ENCODE measurements around the gene ROBO3. TPM values are rescaled to one million over a fixed set of nuclear protein-coding genes. Genes with fewer than 3 reads are reported as not detected.

Gene ROBO3
- total RNA-seq, 1 experiment from 2014 or later, result 21.3 TPM

GRCh38 chr11:124825876-124826275 is 39.4 kb upstream of the ROBO3 start:
- POLR2A ChIA-PET, result no interaction called here
- Mint-ChIP-seq H3K27ac (no peak overlapping the region), H3K4me1 (no peaks in the 10 kb centered on the region), H3K9me3 (no peaks in the 10 kb centered on the region), H3K36me3 (no peaks in the 10 kb centered on the region), H3K27me3 (ENCODE audit: low read depth) (peaks cover 8% of the 10 kb centered on the region; the same call in 1 of the 2 replicates), H3K4me3 (no peak overlapping the region)
- CTCF ChIA-PET, result no interaction called here
- ATAC-seq, result no peak
- TF ChIP-seq FOXJ3 (CRISPR knock-in tag; IDR thresholded peaks at IDR 0.05; ENCODE audit: borderline replicate concordance) (no peak), SMAD3 (CRISPR knock-in tag; IDR thresholded peaks at IDR 0.05; ENCODE audit: borderline replicate concordance) (no peak), ETV6 (CRISPR knock-in tag; IDR thresholded peaks at IDR 0.05) (no peak), JUN (CRISPR knock-in tag; IDR thresholded peaks at IDR 0.05) (no peak), ZNF396 (CRISPR knock-in tag; IDR thresholded peaks at IDR 0.05; ENCODE audit: borderline replicate concordance) (no peak)
- TF ChIP-seq, protein P1, sequence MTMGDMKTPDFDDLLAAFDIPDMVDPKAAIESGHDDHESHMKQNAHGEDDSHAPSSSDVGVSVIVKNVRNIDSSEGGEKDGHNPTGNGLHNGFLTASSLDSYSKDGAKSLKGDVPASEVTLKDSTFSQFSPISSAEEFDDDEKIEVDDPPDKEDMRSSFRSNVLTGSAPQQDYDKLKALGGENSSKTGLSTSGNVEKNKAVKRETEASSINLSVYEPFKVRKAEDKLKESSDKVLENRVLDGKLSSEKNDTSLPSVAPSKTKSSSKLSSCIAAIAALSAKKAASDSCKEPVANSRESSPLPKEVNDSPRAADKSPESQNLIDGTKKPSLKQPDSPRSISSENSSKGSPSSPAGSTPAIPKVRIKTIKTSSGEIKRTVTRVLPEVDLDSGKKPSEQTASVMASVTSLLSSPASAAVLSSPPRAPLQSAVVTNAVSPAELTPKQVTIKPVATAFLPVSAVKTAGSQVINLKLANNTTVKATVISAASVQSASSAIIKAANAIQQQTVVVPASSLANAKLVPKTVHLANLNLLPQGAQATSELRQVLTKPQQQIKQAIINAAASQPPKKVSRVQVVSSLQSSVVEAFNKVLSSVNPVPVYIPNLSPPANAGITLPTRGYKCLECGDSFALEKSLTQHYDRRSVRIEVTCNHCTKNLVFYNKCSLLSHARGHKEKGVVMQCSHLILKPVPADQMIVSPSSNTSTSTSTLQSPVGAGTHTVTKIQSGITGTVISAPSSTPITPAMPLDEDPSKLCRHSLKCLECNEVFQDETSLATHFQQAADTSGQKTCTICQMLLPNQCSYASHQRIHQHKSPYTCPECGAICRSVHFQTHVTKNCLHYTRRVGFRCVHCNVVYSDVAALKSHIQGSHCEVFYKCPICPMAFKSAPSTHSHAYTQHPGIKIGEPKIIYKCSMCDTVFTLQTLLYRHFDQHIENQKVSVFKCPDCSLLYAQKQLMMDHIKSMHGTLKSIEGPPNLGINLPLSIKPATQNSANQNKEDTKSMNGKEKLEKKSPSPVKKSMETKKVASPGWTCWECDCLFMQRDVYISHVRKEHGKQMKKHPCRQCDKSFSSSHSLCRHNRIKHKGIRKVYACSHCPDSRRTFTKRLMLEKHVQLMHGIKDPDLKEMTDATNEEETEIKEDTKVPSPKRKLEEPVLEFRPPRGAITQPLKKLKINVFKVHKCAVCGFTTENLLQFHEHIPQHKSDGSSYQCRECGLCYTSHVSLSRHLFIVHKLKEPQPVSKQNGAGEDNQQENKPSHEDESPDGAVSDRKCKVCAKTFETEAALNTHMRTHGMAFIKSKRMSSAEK (CRISPR knock-in tag; IDR thresholded peaks at IDR 0.05; ENCODE audit: borderline replicate concordance), result no peak
- no peak for DNase-seq (ENCODE audit: low spot score)

DNA sequence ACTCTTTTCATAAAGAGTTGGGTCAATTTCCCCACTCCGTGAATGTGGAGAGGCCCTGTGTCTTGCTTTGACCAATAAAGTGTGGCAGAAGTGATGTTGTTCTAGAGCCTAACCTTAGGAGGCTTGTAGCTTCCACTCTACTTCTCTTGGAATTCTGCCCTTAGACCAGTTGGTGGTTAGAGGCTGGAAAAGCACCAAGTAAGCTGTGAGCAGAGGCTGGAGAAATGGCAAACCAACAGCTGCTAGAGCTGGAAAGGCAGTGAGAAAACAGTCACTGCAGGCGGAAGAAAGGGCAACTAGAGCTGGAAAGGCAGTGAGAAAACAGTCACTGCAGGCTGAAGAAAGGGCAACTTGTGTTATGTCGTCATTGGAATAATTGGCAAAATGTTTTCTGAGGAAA is 35.2 kb upstream of the ROBO3 start:
- Mint-ChIP-seq H3K27ac (no peak overlapping the region), H3K36me3 (no peaks in the 10 kb centered on the region), H3K4me3 (no peak overlapping the region), H3K27me3 (ENCODE audit: low read depth) (peaks cover 30% of the 10 kb centered on the region), H3K9me3 (no peaks in the 10 kb centered on the region), H3K4me1 (peaks cover 10% of the 10 kb centered on the region)
- TF ChIP-seq PRDM15 (CRISPR knock-in tag; IDR thresholded peaks at IDR 0.05) (no peak), NFYB (CRISPR knock-in tag; conservative IDR thresholded peaks at IDR 0.05; ENCODE audit: low read depth) (no peak), CDX4 (CRISPR knock-in tag; IDR thresholded peaks at IDR 0.05; ENCODE audit: borderline replicate concordance) (no peak), ZNF416 (CRISPR knock-in tag; IDR thresholded peaks at IDR 0.05) (no peak), ATF3 (CRISPR knock-in tag; conservative IDR thresholded peaks at IDR 0.05) (no peak), NR3C1 (CRISPR knock-in tag; conservative IDR thresholded peaks at IDR 0.05; ENCODE audit: low read depth) (no peak), ZNF317 (CRISPR knock-in tag; IDR thresholded peaks at IDR 0.05; ENCODE audit: borderline replicate concordance, low read depth) (no peak), JAZF1 (CRISPR knock-in tag; IDR thresholded peaks at IDR 0.05) (no peak), SMAD4 (CRISPR knock-in tag; IDR thresholded peaks at IDR 0.05) (no peak), ELF4 (CRISPR knock-in tag; IDR thresholded peaks at IDR 0.05; ENCODE audit: low read depth) (no peak)
- TF ChIP-seq, protein P2, sequence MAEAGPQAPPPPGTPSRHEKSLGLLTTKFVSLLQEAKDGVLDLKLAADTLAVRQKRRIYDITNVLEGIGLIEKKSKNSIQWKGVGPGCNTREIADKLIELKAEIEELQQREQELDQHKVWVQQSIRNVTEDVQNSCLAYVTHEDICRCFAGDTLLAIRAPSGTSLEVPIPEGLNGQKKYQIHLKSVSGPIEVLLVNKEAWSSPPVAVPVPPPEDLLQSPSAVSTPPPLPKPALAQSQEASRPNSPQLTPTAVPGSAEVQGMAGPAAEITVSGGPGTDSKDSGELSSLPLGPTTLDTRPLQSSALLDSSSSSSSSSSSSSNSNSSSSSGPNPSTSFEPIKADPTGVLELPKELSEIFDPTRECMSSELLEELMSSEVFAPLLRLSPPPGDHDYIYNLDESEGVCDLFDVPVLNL (CRISPR knock-in tag; IDR thresholded peaks at IDR 0.05; ENCODE audit: borderline replicate concordance, low read depth), result no peak
- TF ChIP-seq, protein P3, sequence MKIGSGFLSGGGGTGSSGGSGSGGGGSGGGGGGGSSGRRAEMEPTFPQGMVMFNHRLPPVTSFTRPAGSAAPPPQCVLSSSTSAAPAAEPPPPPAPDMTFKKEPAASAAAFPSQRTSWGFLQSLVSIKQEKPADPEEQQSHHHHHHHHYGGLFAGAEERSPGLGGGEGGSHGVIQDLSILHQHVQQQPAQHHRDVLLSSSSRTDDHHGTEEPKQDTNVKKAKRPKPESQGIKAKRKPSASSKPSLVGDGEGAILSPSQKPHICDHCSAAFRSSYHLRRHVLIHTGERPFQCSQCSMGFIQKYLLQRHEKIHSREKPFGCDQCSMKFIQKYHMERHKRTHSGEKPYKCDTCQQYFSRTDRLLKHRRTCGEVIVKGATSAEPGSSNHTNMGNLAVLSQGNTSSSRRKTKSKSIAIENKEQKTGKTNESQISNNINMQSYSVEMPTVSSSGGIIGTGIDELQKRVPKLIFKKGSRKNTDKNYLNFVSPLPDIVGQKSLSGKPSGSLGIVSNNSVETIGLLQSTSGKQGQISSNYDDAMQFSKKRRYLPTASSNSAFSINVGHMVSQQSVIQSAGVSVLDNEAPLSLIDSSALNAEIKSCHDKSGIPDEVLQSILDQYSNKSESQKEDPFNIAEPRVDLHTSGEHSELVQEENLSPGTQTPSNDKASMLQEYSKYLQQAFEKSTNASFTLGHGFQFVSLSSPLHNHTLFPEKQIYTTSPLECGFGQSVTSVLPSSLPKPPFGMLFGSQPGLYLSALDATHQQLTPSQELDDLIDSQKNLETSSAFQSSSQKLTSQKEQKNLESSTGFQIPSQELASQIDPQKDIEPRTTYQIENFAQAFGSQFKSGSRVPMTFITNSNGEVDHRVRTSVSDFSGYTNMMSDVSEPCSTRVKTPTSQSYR (CRISPR knock-in tag; IDR thresholded peaks at IDR 0.05), result no peak
- DNase-seq (ENCODE audit: low spot score) (no peak), ATAC-seq (no peak)
- POLR2A ChIA-PET, result no interaction called here
- CTCF ChIA-PET, result interaction anchor here (1.0 to 1.9 kb wide), 2 partner anchors 35 to 67 kb away, joined by 3 to 6 read pairs; no protein-coding TSS in a partner anchor

All from WTC11 (cell line).